K562 treated with DMSO at 1 percent for 12 hours (cell line): ENCODE data around the gene LIME1. TPM values are rescaled to one million over a fixed set of nuclear protein-coding genes. Genes with fewer than 3 reads are reported as not detected.

ENCODE experiments used
- total RNA-seq: library from RNA; unstranded; fragments of 300-600 nt; gene quantifications from 2 replicates; pipeline ENCODE4 v1.2.3, GENCODE V29; 2022; ENCODE audit not compliant: insufficient read depth

The LIME1 gene
- total RNA-seq: 14.9 and 18.6 TPM in 2 replicates

DNA sequence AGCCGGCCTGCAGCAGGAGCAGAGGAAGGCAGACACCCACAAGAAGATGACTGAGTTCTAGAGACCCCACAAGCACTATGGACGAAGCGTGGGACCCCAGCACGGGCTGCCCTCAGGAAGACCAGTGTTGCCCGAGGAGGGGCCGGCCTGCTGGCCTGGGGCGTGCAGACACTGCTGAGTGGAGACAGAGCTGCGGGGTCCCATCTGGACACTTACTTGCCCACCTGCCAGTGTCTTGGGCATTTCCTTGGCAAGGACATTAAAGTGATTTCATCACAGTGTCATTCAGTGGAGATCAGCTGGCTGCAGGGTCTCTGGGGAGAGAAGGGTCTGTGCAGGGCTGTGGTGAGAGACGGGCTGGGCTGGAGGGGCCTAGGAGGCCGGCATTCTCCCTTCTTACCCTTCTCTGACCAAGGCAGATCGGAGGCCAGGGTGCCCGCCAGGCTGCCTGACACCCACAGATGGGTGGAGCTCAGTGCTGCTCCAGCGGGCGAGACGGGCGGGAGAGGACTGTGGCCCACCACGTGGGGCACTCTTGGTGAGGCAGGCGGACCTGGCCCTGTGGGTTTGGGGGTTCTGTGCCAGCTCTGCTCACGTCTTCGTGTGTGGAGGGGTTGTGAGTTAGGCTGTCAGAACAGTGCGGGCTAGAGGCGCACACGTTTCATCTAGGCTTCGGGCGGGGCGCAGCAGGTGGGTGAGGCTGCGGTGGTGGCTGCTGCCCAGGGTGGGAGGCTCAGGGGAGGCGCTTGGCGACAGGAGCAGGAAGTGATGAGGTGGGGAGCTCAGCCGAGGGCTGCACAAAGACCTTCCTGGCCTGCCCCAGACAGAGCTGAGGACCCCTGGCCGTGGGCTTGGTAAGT is at the start of gene LIME1:
Gene LIME1 (plus strand): TSS at position 806 of the 860 bp plus-strand sequence. CDS start 886 bp downstream, outside the sequence.

DNA sequence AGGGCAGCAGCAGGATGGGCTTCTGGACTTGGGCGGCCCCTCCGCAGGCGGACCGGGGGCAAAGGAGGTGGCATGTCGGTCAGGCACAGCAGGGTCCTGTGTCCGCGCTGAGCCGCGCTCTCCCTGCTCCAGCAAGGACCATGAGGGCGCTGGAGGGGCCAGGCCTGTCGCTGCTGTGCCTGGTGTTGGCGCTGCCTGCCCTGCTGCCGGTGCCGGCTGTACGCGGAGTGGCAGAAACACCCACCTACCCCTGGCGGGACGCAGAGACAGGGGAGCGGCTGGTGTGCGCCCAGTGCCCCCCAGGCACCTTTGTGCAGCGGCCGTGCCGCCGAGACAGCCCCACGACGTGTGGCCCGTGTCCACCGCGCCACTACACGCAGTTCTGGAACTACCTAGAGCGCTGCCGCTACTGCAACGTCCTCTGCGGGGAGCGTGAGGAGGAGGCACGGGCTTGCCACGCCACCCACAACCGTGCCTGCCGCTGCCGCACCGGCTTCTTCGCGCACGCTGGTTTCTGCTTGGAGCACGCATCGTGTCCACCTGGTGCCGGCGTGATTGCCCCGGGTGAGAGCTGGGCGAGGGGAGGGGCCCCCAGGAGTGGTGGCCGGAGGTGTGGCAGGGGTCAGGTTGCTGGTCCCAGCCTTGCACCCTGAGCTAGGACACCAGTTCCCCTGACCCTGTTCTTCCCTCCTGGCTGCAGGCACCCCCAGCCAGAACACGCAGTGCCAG is 39.7 kb upstream of the LIME1 start, which contains the start of gene TNFRSF6B:
Gene TNFRSF6B (plus strand): TSS at position 25 of the 729 bp plus-strand sequence. CDS start 116 bp downstream, at position 141.

GRCh38 chr20:63707558-63708300 is 28.7 kb upstream of the LIME1 start, which contains the start of the genes ARFRP1 and ZGPAT:
Gene ARFRP1 (minus strand): TSS chr20:63707976. CDS start chr20:63707091, 885 bp downstream.
Gene ZGPAT (plus strand): TSS chr20:63708039. CDS start chr20:63708581, 542 bp downstream.

GRCh38 chr20:63739130-63740069 is 2.9 kb downstream of the LIME1 start, which contains the start of gene SLC2A4RG:
Gene SLC2A4RG (plus strand): TSS chr20:63739776. CDS start chr20:63739913, 137 bp downstream.

Other genes starting within 250 kb of the LIME1 start
- 52.9 and 73.8 TPM in 2 replicates for gene EEF1A2, start 237.6 kb upstream of the LIME1 start, total RNA-seq
- gene PPDPF, start 215.9 kb upstream of the LIME1 start, total RNA-seq: 155 and 180 TPM in 2 replicates
- gene PTK6, start 199.3 kb upstream of the LIME1 start, total RNA-seq: not detected in 2 replicates
- not detected in 2 replicates for gene SRMS, start 188.9 kb upstream of the LIME1 start, total RNA-seq
- 0.52 TPM in 1 of 2 replicates, not detected in the other for gene FNDC11, start 182.5 kb upstream of the LIME1 start, total RNA-seq
- gene HELZ2, start 162.4 kb upstream of the LIME1 start, total RNA-seq: 14.7 and 45.5 TPM in 2 replicates
- 5.8 and 9.2 TPM in 2 replicates for gene GMEB2, start 109.6 kb upstream of the LIME1 start, total RNA-seq
- gene STMN3, start 83.2 kb upstream of the LIME1 start, total RNA-seq: 9.1 and 10.9 TPM in 2 replicates
- gene RTEL1, start 78.4 kb upstream of the LIME1 start, total RNA-seq: 6.1 and 8.8 TPM in 2 replicates
- gene TNFRSF6B, start 40.0 kb upstream of the LIME1 start, total RNA-seq: 2.3 and 2.9 TPM in 2 replicates
- gene ARFRP1, start 28.7 kb upstream of the LIME1 start, total RNA-seq: 28.6 and 32.5 TPM in 2 replicates
- gene ZGPAT, start 28.6 kb upstream of the LIME1 start, total RNA-seq: 10.2 and 14.4 TPM in 2 replicates
- 43.8 and 55.1 TPM in 2 replicates for gene SLC2A4RG, start 3.1 kb downstream of the LIME1 start, total RNA-seq
- 1.8 and 3.3 TPM in 2 replicates for gene ZBTB46, start 94.6 kb downstream of the LIME1 start, total RNA-seq
- 6.2 and 7.0 TPM in 2 replicates for gene ABHD16B, start 124.8 kb downstream of the LIME1 start, total RNA-seq
- 62.8 and 93.1 TPM in 2 replicates for gene TPD52L2, start 128.6 kb downstream of the LIME1 start, total RNA-seq
- gene DNAJC5, start 158.5 kb downstream of the LIME1 start, total RNA-seq: 26.3 and 48.9 TPM in 2 replicates
- gene UCKL1, start 219.8 kb downstream of the LIME1 start, total RNA-seq: 35.1 and 41.2 TPM in 2 replicates
- 5.5 and 11.2 TPM in 2 replicates for gene ZNF512B, start 233.3 kb downstream of the LIME1 start, total RNA-seq
- 3.7 and 4.3 TPM in 2 replicates for gene SAMD10, start 243.0 kb downstream of the LIME1 start, total RNA-seq
- 83.2 and 90.5 TPM in 2 replicates for gene PRPF6, start 244.5 kb downstream of the LIME1 start, total RNA-seq